Ovary (tissue), 9 donors: ENCODE results near the gene CABCOCO1. TPM values are rescaled to one million over a fixed set of nuclear protein-coding genes. Genes with fewer than 3 reads are reported as not detected.

ENCODE experiments used
- DNase-seq, 5 donors: peaks; one replicate each; pipeline ENCODE4 v3.0.0-alpha.2; 2019 to 2020
- H3K27ac ChIP-seq, 2 donors: fragments of 200-600 bp; one replicate each; pipeline versions ENCODE4 v1.5.1 to v1.8.0; 2019 to 2022
- H3K27me3 ChIP-seq: fragments of 200-600 bp; one replicate; pipeline ENCODE4 v1.8.0; 2022
- H3K36me3 ChIP-seq: fragments of 200-600 bp; sonication (generic); one replicate; pipeline ENCODE4 v1.5.1; 2019
- H3K4me1 ChIP-seq: one replicate; pipeline ENCODE4 v1.8.1; 2013; ENCODE audit warnings: mild to moderate bottlenecking, moderate library complexity; ENCODE audit not compliant: insufficient read depth
- H3K4me3 ChIP-seq: fragments of 200-600 bp; sonication (generic); one replicate; pipeline ENCODE4 v1.5.1; 2017
- H3K9me3 ChIP-seq, 2 donors: fragments of 200-600 bp in 1 of 2; sonication (generic) in 1 of 2; one replicate each; pipeline versions ENCODE4 v1.5.1 to v1.8.1; 2013 to 2019; ENCODE audit warnings: mild to moderate bottlenecking in 1 of 2, moderate library complexity in 1 of 2
- CTCF ChIP-seq, 3 donors: fragments of 450-650 bp in 2 of 3; fragments of 200-600 bp in 1 of 3; IDR thresholded peaks; one replicate each; pipeline versions ENCODE4 v1.5.1 to v1.8.0; 2016 to 2022; ENCODE audit warnings: antibody characterized with exemption in 3 of 3, mild to moderate bottlenecking in 1 of 3
- EP300 ChIP-seq: sonication (generic); formaldehyde crosslinking; IDR thresholded peaks from one replicate; pipeline ENCODE4 v1.6.1; 2017; ENCODE audit warnings: antibody characterized with exemption
- POLR2A ChIP-seq: fragments of 450-650 bp; IDR thresholded peaks from one replicate; pipeline ENCODE4 v1.6.1; 2017; ENCODE audit warnings: antibody characterized with exemption, mild to moderate bottlenecking, moderate library complexity
- WGBS, 3 donors: extraction: QIAGEN DNeasy Blood & Tissue Kit in 1 of 3; methylation state at CpG; one replicate each; pipeline versions ENCODE4 v1.1.5 to v1.1.7; 2013 to 2017; 5-methylcytosine and 5-hydroxymethylcytosine counted together
- intact Hi-C, 4 donors: fragments of 100-400 bp; cut with DNase I; formaldehyde crosslinking; loops; one replicate each; pipeline versions ENCODE4 v1.11.0 to v1.15.1; 2022 to 2023
- polyA plus RNA-seq, 2 donors: library from polyadenylated mRNA; stranded (reverse); fragments of 200-250 nt in 1 of 2; fragments of 350-450 nt in 1 of 2; fragmentation: Illumina TruSeq in 1 of 2; extraction: RNeasy Lipid Tissue Mini Kit (QIAGEN cat#74804) in 1 of 2; gene quantifications; one replicate each; pipeline ENCODE4 v1.2.3, GENCODE V29; 2013 to 2014
- total RNA-seq, 7 donors: library from RNA; depleted of rRNA in 2 of 7; stranded (reverse); fragments of >200 nt in 2 of 7; fragmentation: NEBNext Ultra II Directional in 3 of 7; extraction: Animal tissue kit (Norgen Biotek cat#: 25700) in 3 of 7; gene quantifications; one replicate each; pipeline versions ENCODE4 v1.1.0 to v1.2.4, GENCODE V29; 2016 to 2023
- donor health status: DM: no; HTN: no; CAD: no; lungs with moderate emphysema.
- donor health status: DM: no; HTN: no; CAD: no.
- donor health status: Bipolar disorder and iron deficiency.
- donor health status: DM: yes; HTN: yes; CAD: no.
- donor health status: DM: no; HTN: no; CAD: no.
- donor health status: DM: yes; HTN: yes; CAD: no.

Gene CABCOCO1
- total and polyA plus RNA-seq, 9 donors: 0.15 to 10.1 (median 0.55) TPM

GRCh38 chr10:61803269-61803668 lies 140.5 kb downstream of the CABCOCO1 start:
- no peaks in the 10 kb centered on the region for H3K36me3 ChIP-seq
- H3K4me1 ChIP-seq: no peaks in the 10 kb centered on the region
- TF ChIP-seq EP300: no peak
- no peak for TF ChIP-seq CTCF (IDR thresholded peaks at IDR 0.05)
- no peak for TF ChIP-seq POLR2A
- H3K27me3 ChIP-seq: no peaks in the 10 kb centered on the region
- no peaks in the 10 kb centered on the region for H3K9me3 ChIP-seq
- no peak overlapping the region for H3K27ac ChIP-seq
- 97 to 98% (median 97%) methylated on average over 3 of the region's 3 CpGs for WGBS, 3 donors
- no peak overlapping the region for H3K4me3 ChIP-seq
- intact Hi-C loops: no loop called here
- DNase-seq: no peak

GRCh38 chr10:61804414-61804813 lies 141.7 kb downstream of the CABCOCO1 start:
- Histone ChIP-seq H3K36me3 (no peaks in the 10 kb centered on the region), H3K27ac (no peak overlapping the region), H3K27me3 (no peaks in the 10 kb centered on the region), H3K4me3 (no peak overlapping the region), H3K9me3 (no peaks in the 10 kb centered on the region), H3K4me1 (no peaks in the 10 kb centered on the region)
- DNase-seq: no peak
- intact Hi-C loops: no loop called here
- TF ChIP-seq CTCF (IDR thresholded peaks at IDR 0.05) (no peak), EP300 (no peak), POLR2A (no peak)
- WGBS, 3 donors: 43 to 50% (median 43%) methylated on average over 1 of the region's 1 CpG

- no peak for DNase-seq
- Histone ChIP-seq H3K4me1 (no peaks in the 10 kb centered on the region), H3K9me3 (no peaks in the 10 kb centered on the region), H3K27ac (no peak overlapping the region), H3K4me3 (no peak overlapping the region), H3K27me3 (no peaks in the 10 kb centered on the region), H3K36me3 (no peaks in the 10 kb centered on the region)
- WGBS, 3 donors: 96 to 100% (median 96%) methylated on average over 3 of the region's 3 CpGs
- intact Hi-C loops: no loop called here
- no peak for TF ChIP-seq CTCF (IDR thresholded peaks at IDR 0.05)
- TF ChIP-seq EP300: no peak
- no peak for TF ChIP-seq POLR2A
Observed at GRCh38 chr10:61805091-61805490, 142.4 kb downstream of the CABCOCO1 start.

- H3K9me3 ChIP-seq: no peaks in the 10 kb centered on the region
- H3K27ac ChIP-seq: no peak overlapping the region
- TF ChIP-seq EP300 (no peak), CTCF (IDR thresholded peaks at IDR 0.05) (no peak), POLR2A (no peak)
- H3K36me3 ChIP-seq: no peaks in the 10 kb centered on the region
- 88 to 95% (median 95%) methylated on average over 2 of the region's 2 CpGs for WGBS, 3 donors
- no peak overlapping the region for H3K4me3 ChIP-seq
- no peak for DNase-seq
- H3K4me1 ChIP-seq: no peaks in the 10 kb centered on the region
- H3K27me3 ChIP-seq: no peaks in the 10 kb centered on the region
- intact Hi-C loops: no loop called here
Observed at GRCh38 chr10:61810263-61810662, 147.5 kb downstream of the CABCOCO1 start.
